ENCODE results near the gene FLNA. TPM values are rescaled to one million over a fixed set of nuclear protein-coding genes. Genes with fewer than 3 reads are reported as not detected.

FLNA gene
- total and polyA plus RNA-seq, 9 of the 15 experiments (the other 6 are each of a cell fraction or from before 2014, with no cell fraction given) = 6.2 to 735 (median 135) TPM

DNA sequence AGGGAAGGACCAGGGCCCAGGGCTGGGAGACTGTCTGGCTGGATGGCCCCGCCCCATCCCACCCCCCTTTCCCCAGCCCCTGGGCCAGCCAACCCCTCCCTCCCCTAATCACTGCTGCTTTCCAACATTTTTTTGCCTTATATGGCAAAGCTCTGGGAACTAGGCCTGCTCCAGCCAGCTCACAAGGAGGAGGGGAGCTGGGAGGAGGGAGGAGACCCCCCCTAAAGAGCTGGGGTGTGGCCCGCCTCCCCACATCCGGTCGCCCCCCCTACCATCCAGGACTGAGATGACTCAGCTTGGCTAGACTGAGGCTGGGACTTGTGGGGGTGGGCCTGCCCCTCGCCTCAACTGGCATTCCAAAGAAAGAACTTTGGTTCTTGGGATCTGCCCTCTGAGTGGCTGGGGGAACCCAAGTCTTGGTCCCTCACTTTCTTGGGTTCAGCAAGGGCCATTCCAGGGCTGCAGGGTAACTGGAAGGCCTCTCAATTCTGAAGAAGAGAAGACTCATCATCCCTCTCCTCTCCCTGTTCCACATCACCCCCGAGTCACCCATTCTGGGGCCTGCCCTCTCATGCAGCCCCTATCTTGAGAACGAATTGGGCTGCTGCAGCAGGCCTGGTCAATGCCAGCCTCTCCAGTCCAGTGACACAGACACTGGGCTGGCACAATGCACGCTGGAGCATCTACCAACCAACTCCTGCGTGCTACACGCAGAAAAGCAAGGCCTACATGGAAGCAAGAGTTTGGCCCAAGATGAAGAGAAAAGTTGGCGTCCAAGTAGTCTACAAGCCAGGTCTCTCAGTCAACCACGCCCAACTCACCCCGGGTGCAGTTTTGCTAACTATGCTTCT is 4.8 kb downstream of the FLNA start (continued):
- TF ChIP-seq, protein P1, sequence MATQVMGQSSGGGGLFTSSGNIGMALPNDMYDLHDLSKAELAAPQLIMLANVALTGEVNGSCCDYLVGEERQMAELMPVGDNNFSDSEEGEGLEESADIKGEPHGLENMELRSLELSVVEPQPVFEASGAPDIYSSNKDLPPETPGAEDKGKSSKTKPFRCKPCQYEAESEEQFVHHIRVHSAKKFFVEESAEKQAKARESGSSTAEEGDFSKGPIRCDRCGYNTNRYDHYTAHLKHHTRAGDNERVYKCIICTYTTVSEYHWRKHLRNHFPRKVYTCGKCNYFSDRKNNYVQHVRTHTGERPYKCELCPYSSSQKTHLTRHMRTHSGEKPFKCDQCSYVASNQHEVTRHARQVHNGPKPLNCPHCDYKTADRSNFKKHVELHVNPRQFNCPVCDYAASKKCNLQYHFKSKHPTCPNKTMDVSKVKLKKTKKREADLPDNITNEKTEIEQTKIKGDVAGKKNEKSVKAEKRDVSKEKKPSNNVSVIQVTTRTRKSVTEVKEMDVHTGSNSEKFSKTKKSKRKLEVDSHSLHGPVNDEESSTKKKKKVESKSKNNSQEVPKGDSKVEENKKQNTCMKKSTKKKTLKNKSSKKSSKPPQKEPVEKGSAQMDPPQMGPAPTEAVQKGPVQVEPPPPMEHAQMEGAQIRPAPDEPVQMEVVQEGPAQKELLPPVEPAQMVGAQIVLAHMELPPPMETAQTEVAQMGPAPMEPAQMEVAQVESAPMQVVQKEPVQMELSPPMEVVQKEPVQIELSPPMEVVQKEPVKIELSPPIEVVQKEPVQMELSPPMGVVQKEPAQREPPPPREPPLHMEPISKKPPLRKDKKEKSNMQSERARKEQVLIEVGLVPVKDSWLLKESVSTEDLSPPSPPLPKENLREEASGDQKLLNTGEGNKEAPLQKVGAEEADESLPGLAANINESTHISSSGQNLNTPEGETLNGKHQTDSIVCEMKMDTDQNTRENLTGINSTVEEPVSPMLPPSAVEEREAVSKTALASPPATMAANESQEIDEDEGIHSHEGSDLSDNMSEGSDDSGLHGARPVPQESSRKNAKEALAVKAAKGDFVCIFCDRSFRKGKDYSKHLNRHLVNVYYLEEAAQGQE (IDR thresholded peaks at IDR 0.05; ENCODE audit: borderline replicate concordance) = peak; percentile 47
- TF ChIP-seq, protein P1 (CRISPR knock-in tag; IDR thresholded peaks at IDR 0.05; ENCODE audit: low read depth) = no peak
- no peak for TF ChIP-seq ZNF507 (tag; conservative IDR thresholded peaks at IDR 0.05)
- TF ChIP-seq, protein P2, sequence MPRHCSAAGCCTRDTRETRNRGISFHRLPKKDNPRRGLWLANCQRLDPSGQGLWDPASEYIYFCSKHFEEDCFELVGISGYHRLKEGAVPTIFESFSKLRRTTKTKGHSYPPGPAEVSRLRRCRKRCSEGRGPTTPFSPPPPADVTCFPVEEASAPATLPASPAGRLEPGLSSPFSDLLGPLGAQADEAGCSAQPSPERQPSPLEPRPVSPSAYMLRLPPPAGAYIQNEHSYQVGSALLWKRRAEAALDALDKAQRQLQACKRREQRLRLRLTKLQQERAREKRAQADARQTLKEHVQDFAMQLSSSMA (CRISPR knock-in tag; IDR thresholded peaks at IDR 0.05) = no peak
- TF ChIP-seq CBFB (CRISPR knock-in tag; IDR thresholded peaks at IDR 0.05) = no peak
- TF ChIP-seq KLF16 (IDR thresholded peaks at IDR 0.05) = no peak
- no peak for TF ChIP-seq SIX5 (IDR thresholded peaks at IDR 0.05; ENCODE audit: borderline replicate concordance in 1 of 2, insufficient read depth in 1 of 2, low read depth in 1 of 2, low read length in 2 of 2)
- no peak for TF ChIP-seq SIN3A (IDR thresholded peaks at IDR 0.05; ENCODE audit: borderline replicate concordance in 2 of 2, control insufficient read depth in 1 of 2, low read depth in 2 of 2, low read length in 2 of 2)
- TF ChIP-seq, protein P3, sequence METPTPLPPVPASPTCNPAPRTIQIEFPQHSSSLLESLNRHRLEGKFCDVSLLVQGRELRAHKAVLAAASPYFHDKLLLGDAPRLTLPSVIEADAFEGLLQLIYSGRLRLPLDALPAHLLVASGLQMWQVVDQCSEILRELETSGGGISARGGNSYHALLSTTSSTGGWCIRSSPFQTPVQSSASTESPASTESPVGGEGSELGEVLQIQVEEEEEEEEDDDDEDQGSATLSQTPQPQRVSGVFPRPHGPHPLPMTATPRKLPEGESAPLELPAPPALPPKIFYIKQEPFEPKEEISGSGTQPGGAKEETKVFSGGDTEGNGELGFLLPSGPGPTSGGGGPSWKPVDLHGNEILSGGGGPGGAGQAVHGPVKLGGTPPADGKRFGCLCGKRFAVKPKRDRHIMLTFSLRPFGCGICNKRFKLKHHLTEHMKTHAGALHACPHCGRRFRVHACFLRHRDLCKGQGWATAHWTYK (CRISPR knock-in tag; IDR thresholded peaks at IDR 0.05) = no peak
- TF ChIP-seq, protein P4, sequence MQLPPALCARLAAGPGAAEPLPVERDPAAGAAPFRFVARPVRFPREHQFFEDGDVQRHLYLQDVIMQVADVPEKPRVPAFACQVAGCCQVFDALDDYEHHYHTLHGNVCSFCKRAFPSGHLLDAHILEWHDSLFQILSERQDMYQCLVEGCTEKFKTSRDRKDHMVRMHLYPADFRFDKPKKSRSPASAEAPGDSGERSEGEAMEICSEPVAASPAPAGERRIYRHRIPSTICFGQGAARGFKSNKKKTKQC (CRISPR knock-in tag; IDR thresholded peaks at IDR 0.05) = no peak
- TF ChIP-seq ARID2 (IDR thresholded peaks at IDR 0.05) = no peak
- no peak for TF ChIP-seq CBX2 (IDR thresholded peaks at IDR 0.05; ENCODE audit: insufficient read depth, low read length, poor library complexity, severe bottlenecking)
- no peak for TF ChIP-seq ZNF79 (CRISPR knock-in tag; IDR thresholded peaks at IDR 0.05; ENCODE audit: low read depth)
- TF ChIP-seq SAP30 (IDR thresholded peaks at IDR 0.05; ENCODE audit: borderline replicate concordance, insufficient read depth, low read depth, low read length, poor library complexity, severe bottlenecking) = no peak
- TF ChIP-seq NFATC3 (IDR thresholded peaks at IDR 0.05) = no peak
